Measurements from ENCODE around the gene PHYH.
"Not testable (repeated sequence)": the region's sequence is repeated elsewhere in the genome, so short reads cannot be mapped to it uniquely, and the experiment has no call there.

PHYH gene

DNA sequence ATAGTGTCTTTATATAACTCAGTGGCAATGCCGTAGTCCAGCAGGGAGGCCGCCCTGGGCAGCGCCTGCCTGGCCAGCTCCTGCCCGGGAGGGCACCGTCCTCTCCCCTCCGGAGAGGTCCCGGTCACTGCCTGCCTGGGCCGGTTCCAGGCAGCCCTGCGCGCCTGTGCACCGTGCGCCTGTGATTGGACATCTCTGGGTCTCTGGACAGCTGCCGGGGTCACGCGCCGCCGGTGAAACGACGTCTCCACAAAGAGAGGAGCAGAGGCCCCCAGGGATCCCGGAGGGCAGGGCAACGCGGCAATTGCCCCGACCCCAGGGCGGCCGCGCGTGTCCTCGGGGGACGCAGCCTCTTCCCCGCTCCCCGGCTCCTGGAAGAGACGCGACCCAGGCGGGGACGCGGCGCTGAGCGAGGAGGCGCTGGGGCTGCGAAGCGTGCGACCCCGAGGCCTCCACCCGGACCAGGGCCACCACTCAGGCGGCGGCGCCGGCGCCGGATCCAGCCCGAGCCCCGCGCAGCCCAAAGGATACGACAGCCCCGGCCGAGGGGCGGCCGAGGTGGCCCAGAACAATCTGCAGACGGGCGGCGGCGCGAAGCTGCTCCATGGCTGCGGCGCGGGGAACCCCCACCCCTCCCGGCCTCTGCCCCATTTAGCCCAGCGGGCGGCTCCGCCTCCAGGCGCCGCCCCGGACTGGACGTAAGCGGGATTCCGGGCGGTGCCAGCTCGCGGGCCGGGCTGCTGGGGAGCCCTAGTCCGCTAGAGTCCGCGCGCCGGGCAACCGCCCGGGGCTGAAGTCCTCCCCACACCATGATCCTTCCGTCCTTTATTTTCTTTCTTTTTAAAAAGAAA is at the start of gene PHYH:
Gene PHYH, minus strand, starts transcription at position 628 of the 851 bp plus-strand sequence. Its CDS starts 22 bp downstream, at position 606.
- no peak for FAIRE-seq

DNA sequence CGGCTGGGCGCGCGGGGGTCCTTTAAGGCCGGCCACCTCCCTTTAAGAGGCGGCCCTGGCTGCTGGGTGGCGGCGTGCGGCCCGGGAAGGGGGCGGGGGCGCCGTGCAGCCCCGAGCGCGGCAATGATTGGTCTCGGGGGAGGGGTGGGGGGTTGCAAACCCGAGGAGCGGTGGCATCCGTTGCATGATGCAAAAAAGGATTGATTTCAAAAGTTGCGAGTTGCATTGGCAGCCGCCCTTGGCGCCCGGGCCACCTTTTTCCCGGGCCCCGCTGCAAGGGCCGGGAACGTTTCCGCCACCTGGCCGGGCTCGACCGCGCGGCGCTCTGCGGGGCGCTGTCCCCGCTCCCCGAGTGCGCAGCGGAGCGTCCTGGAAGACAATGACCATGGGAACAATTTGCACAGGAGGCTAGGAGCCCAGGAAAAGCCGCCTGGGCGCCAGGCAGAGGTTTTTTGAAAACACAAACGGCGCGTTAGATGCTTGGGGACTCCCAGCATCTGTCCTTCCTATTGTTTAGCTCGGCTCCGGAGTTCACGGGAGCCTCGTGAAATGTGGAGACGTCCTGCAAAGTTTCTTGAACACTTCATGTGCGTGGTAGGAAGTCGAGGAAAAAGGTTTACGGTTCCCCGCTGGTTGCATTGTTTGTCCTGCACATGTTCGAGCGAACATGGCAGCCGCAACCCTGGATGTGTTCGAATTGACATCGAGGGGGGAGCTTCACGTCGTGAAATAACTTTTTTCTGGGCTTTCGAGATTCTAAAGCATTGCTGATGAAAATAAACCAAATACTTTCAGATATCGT is 48.6 kb upstream of the PHYH start, which contains the start of gene SEPHS1:
Gene SEPHS1, minus strand, starts transcription at position 78 of the 802 bp plus-strand sequence. CDS start 3,343 bp downstream, outside the sequence.
- FAIRE-seq, result no peak

DNA sequence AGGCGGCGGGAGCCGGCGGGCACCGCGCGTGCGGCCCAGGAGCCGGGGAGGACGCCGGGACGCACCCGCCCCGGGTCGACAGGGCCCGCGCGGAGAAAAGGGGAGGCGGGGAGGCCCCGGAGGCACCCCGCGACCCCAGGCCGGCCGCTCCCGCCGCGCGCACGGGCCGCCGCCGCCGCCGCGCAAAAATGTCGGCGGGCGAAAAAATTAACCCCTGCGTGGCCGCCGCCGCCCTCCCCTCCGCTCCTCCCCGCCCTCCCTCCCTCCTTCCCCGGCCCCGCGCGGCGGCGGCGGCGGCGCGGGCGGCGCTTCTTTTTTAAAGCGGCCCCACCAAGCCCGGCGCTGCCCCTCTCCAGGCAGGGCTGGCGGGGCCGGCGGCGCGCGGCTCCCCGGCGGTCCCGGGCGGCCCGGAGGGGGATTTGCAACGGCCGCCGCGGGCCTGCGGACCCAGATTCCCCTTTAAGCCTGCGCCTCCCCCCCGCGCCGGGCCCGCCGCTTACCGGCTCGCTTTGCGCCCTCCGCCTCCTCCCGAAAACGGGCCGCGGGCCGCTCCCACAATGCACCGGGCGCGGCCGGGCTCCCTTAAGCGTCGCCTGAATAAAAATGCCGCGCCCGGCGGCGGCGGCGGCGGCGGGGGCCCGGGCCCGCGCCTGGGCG is 47.8 kb upstream of the PHYH start:
- no peak for FAIRE-seq

DNA sequence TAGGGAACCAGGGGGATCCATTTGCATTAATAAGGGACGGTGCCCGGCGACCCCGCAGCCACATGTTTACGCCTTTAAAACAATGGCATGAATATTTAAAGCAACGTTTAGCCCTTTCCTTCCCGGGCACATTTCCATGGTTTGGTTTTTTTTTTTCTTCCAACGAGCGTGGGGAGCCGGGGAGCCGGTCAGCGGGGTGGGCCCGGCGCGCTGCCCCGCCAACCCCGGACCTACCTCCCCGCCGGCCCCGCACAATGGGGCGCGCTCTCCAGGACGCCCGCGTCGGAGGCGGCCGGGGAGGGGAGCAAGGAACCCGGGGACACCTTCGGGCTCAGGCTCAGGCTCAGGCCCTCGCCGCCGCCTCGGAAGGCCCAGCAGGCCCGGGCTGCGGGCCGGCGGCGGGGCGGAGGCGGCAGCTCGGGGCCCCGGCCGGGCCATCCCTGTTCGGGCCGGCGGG is 47.2 kb upstream of the PHYH start:
- FAIRE-seq, result no peak

DNA sequence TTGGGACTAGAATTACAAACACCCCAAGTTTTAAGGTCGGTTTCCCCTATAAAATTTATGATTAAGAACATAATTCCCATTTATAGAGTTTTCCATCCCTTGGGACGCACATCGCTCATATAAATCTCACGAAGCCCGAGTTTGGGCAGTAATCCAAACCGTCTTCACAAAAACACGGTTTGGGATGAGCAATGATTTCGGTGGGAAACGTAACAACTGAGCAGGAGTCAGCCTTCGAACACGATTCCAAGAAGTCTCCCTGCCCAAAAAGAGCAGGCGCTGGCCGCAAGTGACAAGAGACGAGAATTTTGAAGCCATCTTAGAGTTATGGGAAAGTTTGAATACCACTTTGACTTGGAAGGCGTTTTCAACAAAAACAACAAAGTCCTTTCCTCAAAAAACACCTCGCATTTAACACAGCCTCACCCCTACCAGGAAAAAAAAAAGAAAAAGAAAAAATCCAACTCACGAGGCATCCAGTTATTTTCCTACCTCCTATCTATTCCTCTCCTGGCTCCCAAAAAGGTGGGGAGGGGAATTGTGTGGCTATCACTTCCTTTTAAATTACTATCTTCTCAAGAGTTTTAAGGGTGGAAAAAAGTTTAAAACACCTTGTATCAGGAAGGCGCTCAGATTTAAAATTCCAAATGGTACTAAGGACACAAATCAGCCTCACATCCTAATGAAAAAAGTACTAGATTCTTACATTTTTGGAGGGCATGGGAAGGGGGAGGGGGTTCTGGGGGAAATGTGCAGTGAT is 46.6 kb upstream of the PHYH start:
- peak; percentile 33 for FAIRE-seq

DNA sequence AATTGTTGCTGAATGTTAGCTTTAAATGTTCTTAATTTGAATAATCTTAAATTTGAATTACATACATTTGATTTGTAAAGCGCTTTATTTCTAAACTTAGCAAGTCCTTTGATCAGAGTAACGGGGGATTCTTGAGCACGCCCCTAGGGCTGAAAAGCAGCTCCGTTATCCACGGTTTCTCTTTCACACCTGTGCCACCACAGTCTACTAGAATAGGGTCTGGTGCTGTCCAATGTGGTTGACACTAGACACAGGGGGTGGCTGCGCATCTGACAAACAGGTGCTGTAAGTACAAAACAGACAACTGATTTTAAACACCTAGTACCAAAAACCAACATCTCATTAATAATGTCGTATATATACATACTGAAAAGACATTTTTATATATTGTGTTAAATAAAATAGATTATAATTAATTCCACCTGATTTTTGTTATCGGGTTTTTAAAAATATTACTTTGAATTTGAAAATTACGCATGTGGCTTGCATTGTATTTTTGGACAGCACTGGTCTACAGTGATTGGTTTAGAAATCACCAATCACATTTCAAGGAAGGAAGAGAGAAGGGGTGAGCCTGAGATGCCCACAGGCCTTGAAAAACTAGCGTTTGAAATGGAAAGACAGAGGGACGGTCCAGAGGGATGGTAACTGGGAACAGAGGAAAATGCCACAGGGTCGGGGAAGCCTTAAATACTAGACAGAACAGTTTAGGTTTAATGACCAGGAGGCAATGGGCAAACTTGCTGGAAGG is 40.9 kb upstream of the PHYH start:
- FAIRE-seq, result no peak

DNA sequence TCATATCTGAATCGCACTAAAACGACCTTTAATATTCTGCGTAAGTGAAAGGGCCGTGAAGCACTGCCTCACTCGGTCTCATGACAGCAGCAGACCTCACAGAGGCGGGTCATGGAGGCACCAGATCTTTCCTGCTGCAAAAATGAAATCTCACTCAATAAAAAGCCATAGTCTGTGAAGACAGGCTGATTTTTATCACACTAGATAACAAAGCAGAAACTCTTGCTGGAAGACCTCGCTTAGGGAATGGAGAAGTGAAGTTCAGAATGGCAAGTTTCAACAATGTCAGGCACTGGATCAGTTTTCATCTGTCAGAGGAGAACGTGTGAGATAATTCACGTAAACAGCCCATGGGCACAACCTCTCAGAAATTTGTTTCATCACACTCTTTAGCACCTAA is 40.2 kb upstream of the PHYH start:
- FAIRE-seq, result no peak

DNA sequence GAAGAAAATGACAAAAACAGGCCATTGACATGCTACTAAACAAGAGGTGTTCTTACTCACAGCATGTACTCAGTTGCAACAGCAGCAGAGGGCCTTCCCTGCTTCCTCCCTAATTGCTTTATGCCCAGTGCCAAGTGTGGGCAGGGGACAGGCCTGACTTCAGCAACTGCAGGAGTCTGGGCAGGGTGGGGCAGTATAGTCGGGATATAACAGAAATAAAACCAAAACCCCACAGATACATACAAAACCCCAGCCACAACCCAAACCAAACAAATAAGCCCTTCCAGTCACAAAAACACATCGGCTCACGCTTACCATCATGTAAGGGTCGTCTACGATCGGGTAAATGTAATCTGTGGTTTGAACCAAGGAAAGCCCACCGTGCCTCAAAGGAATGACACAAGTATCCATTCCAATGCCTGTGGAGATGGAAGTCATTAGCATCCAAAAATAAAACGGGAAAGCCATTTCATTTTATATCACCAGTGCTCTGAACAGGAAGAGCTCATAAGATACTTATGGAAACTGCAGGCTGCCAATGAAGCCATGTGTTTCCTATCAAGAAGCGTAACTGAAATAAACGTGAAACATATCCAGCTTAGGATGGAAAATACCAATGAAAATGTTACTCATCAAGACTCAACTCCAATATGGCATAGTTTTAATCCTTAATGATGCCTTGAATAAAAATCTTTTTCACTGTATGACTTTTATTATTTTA is 38.7 kb upstream of the PHYH start:
- no peak for FAIRE-seq

DNA sequence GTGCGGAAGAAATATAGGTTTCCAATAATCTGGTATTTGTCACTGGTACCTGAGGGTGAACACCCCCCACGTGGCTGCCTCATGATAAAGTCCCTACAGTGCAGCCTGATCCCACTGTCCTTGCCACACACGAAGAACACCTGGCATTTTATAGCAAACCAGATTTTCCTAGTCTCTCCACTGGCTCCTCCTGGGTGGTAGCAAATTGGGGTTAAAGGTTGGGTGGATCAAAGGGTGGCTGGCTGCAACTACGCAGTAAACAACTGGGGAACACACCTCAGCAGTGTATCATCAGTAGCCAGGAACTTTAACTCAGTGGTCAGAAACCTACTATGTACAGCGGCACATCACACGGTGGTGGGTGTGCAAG is 37.9 kb upstream of the PHYH start:
- FAIRE-seq, result no peak

DNA sequence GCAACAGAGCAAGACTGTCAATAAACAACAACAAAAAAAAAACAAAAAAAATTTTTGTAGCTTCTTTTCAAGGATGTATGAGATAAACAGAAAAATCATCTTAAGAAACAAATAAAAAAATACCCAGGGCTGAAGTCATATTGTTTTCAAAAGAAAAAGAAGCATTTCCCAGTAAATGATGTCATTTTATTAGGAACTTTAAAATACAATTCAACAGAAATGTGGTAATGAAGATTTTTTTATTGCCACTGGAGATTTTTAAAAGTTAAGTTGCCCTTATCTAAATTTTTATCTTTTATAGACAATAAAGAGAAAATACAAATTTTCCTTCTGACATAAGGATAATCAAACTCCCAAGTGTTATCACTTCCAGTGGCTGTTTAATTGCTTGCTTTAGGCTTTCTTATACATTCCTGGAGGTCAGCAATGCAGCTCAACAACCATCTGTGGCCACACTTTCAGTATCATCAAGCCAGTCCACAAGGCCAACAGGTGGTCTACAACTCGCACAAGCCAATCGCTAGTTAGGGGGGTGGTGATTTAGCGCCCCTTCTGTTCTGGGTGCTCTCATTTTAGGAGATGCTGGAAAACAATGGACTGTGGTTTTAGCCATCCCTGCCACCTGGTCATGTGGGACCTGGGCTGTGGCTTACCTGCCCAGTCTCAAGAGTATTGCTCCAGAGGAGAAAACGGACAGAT is 37.4 kb upstream of the PHYH start:
- FAIRE-seq, result no peak

DNA sequence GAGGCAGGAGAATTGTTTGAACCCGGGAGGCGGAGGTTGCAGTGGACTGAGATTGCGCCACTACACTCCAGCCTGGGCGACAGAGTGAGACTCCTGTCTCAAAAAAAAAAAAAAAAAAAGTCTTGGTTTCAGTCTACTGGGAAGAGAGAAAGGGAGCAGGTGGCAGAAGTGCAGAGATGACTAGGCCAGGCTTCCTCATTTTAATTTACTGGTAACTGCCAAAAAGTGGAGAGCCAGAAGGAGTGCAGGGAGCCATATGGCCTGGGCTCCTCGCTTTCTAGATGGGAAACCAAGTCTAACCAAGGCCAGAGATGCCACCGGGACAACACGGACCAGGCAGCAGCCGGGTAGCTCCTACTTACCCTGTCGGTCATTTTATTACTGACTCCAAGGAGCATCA is 36.0 kb upstream of the PHYH start:
- no peak for FAIRE-seq

DNA sequence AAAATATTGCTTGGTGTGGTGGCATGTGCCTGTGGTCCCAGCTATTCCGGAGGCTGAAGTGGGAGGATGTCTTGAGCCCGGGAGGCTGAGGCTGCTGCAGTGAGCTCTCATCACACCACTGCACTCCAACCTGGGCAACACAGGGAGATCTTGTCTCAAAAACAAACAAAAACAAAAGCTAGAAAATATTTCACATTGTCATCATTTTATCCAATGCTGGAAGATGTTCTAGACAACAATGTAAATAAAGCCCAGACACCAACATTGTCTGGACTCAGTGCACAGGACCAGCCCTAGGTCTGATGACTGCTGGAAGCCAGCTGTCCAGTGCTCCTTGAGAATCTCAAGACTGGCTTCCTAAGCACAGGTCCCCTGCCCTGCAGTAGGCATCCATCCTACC is 34.7 kb upstream of the PHYH start:
- FAIRE-seq, result no peak

DNA sequence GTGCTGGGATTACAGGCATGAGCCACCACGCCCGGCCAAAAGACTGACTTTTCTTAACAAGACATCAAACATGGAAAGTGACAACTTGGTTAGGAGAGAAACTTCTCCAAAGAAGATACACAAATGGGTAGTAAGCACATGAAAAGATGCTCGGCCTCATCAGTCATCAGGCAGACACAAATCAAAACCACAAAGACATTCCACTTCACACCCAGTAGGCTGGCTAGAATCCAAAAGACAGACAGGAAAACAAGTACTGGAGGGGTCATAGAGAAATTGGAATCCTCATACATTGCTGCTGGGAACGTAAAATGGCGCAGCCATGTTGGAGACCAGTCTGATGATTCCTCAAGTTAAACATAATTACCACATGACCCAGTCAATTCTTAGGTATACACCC is 31.8 kb upstream of the PHYH start:
- no peak for FAIRE-seq

DNA sequence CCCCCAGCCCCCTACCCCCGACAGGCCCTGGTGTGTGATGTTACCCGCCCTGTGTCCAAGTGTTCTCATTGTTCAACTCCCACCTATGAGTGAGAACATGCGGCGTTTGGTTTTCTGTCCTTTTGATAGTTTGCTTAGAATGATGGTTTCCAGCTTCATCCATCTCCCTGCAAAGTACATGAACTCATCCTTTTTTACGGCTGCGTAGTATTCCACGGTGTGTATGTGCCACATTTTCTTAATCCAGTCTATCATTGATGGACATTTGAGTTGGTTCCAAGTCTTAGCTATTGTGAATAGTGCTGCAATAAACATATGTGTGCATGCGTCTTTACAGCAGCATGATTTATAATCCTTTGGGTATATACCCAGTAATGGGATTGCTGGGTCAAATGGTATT is 31.1 kb upstream of the PHYH start:
- FAIRE-seq, result not testable (repeated sequence)

DNA sequence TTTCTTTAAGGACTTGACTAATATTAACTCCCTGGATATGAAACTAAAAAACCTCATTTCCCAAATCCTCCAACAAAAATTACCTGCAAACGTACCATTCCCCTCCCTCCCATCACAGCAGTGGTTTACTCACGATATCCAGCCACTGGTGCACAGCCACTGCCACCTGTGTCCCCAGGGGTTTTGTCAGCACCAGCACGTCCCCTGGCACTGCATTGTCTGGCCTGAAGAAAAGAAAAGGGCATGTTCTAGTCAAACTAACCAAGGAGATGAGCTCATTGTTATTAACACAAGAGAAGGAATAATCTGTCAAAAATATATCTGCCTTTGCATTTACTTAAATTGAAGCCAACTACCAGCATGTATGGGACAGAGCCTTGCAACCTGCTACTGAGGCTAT is 29.7 kb upstream of the PHYH start:
- no peak for FAIRE-seq

DNA sequence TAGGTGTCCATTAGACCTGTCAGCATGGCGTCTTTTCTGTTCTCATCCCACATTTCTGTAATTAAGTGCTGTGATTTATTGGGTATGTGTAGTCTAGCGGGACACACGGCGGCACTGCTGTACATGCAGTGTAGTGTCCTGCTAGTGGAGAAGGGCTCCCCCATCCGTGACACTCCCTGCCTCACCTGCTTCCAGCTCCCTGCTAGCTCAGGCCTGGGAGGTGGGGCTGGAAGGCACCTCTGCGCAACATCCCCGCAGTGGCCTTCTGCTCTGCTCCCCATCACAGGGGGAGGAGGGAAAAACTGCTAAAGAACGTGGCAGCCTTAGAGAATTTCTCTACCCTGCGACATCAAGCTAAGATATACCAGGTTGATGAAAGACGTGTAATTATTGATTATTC is 28.7 kb upstream of the PHYH start:
- no peak for FAIRE-seq

DNA sequence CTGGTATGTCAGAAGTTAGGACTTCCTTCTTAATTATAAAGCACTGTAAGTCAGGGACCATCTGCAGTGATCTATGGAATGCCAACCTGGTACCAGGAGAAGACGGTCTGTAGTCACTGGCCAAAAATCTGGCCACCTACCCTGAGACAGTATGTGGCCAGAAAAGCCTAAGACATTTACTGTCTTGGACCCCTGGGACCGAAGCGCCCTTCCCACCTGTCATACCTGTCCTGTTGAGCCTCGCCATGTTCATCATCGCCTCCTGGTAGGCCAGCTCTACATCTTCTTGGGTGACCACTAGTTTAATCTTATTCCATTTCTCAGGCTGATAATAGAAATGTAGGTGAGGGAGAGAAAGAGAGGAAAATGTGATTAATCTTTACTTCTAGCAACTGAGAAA is 28.3 kb upstream of the PHYH start:
- no peak for FAIRE-seq

DNA sequence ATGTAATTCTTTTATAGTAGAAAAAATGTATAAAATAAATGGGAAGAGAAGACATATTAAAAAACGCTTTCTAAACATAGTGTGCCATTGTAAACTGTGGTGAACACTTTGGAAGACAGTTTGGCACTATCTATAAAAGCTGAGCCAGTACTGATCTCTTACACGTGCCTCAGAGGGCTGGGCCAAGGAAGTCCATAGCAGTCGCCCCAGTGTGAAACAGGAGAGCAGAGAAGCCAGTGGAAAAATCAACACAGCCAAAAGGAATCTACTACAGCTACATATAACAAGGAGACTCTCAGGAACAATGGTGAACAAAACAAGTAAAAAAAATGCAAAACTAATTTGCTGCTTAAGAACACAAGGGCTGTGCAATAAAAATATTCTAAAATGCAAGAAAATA is 27.7 kb upstream of the PHYH start:
- no peak for FAIRE-seq

DNA sequence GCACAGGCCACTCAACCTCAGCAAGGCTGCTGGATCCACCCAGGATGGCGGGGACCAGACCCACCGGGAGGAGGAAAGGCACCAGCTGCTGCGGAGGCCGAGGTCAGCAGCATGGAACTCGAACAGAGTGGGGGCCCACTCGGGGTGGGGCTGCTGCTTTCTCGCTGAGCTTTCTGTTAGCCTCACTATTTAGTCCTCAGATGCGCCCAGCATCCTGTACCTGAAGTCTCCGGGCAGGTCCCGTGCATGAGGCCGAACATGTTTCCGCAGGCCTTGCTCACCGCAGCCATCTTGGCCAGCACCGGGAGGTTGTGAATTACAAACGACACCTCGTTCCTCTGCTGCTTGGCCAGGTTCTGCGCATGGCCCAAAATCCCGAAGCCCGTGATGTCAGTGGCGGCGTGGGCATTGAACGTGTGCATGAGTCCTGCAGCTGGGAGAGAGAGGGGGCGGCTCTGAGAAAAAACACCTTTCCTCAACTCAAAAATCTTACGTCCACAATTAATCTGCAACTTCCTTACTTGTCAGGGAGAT is 22.8 kb upstream of the PHYH start:
- no peak for FAIRE-seq

DNA sequence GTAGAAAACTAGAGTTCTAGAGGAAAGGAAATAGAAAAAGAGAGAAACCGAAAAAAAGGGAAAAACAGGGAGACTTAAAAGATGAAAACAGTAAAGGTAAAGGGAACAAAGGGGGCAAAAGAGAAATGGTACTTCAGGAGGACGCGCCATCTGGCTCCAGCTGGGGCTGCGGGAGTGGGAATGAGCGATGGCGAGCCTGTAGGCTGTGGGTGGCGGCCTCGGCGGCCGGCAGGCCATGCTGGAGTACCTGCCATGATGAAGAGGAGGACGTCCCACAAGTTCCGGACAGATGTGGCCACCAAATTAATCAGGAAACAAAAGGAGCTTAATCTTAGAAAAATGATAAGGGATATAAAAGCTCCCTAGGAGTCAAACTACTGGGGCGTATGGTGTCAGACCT is 21.7 kb upstream of the PHYH start:
- FAIRE-seq, result no peak

Measured in islet of Langerhans (tissue), 1 donor.